ENCODE measurements around the gene GPR146.

Gene GPR146

DNA sequence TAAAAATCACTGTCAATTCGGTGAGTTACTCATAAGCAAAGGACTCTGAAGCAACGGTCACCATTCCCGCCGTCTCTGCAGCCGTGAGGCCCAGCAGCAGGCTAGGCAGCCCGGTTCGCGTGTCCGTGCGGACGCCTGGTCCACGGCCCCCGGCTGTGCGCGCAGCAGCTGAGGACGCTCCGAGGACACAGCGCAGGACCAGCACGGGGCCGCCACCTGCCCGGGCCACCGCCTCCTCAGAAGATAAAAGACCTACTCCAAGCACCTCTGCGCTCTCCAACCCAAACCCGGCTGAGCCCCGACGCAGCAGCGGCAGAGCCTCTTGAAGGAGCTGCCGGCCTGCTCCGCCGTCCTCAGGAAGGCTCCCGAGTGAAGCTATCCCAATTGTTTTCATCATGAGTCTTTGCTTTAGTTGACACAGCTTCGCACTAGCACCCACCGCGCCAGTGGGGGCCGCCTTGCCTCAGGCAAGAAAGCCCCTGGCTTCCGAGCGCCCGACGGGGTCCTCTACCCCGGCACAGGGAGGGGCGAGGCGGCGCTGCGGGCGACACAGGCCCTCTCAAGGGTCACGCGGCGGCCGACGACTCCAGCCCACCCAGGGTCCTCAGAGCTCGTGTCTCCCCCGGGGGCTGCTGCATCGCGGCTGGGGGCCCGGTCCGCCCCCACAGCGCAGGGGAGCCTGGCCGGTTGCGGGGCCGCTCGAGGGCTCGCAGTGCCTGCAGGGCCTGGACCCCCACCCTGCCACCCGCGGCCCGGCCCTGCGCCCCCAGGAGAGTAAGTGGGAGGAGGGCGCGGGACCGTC, 16.9 kb upstream of the GPR146 start:
- no peak for DNase-seq (ENCODE audit: low spot score)
- H2BK12ac ChIP-seq (ENCODE audit: low read length): no peak overlapping the region
- H3K27me3 ChIP-seq (ENCODE audit: control insufficient read depth in 3 of 3, insufficient read depth in 3 of 3, low read depth in 1 of 3, low read length in 3 of 3): no peaks in the 10 kb centered on the region
- H3K4me3 ChIP-seq (ENCODE audit: low read length in 2 of 2): peak overlapping the region; percentile 85 to 89
- H3K4me2 ChIP-seq (ENCODE audit: insufficient read depth, low read length, poor library complexity, severe bottlenecking): peak overlapping the region; percentile 98
- peak overlapping the region; percentile 97 for H2BK15ac ChIP-seq (ENCODE audit: low read length)
- H3K36me3 ChIP-seq (replicated peaks in 1 of 2; ENCODE audit: control insufficient read depth in 2 of 2, insufficient read depth in 2 of 2, low read length in 2 of 2): peaks cover 13 to 47% of the 10 kb centered on the region in 2 donors
- H3K9ac ChIP-seq (ENCODE audit: low read depth, low read length, poor library complexity): peak overlapping the region; percentile 94
- peaks cover 12 to 13% of the 10 kb centered on the region in 2 donors for H3K4me1 ChIP-seq (ENCODE audit: control insufficient read depth in 2 of 2, insufficient read depth in 1 of 2, low read depth in 1 of 2, low read length in 2 of 2)
- H3K79me1 ChIP-seq (ENCODE audit: low read depth, low read length): peaks cover 29% of the 10 kb centered on the region
- H2BK120ac ChIP-seq (ENCODE audit: low read depth, low read length): no peak overlapping the region
- WGBS, 2 donors (ENCODE audit: extremely low coverage in 2 of 2, insufficient read length in 2 of 2, insufficient replicate concordance in 1 of 2): no CpG with 5 or more reads among the region's 69 CpGs
- H4K91ac ChIP-seq (ENCODE audit: low read depth, low read length, poor library complexity): peak overlapping the region; percentile 22
- H3K14ac ChIP-seq (ENCODE audit: low read length): peak overlapping the region; percentile 97
- peak overlapping the region; percentile 22 for H2BK5ac ChIP-seq (ENCODE audit: low read length)
- peak overlapping the region; percentile 39 for H3K27ac ChIP-seq (replicated peaks; ENCODE audit: low read length)
- no peak overlapping the region for H4K8ac ChIP-seq (ENCODE audit: low read depth, low read length)
- H2AK5ac ChIP-seq (ENCODE audit: low read depth, low read length): peak overlapping the region; percentile 100
- H3K23ac ChIP-seq (ENCODE audit: low read depth, low read length, poor library complexity): peak overlapping the region; percentile 60
- H3K4ac ChIP-seq (ENCODE audit: low read length): peak overlapping the region; percentile 66
- H3K9me3 ChIP-seq (replicated peaks in 1 of 2; ENCODE audit: control insufficient read depth in 2 of 2, insufficient read depth in 1 of 2, low read depth in 1 of 2, low read length in 2 of 2): peaks cover 0 to 5% of the 10 kb centered on the region in 2 donors
- H3K18ac ChIP-seq (ENCODE audit: low read length): peak overlapping the region; percentile 98
- H2AFZ ChIP-seq (ENCODE audit: low read length): peak overlapping the region; percentile 72

DNA sequence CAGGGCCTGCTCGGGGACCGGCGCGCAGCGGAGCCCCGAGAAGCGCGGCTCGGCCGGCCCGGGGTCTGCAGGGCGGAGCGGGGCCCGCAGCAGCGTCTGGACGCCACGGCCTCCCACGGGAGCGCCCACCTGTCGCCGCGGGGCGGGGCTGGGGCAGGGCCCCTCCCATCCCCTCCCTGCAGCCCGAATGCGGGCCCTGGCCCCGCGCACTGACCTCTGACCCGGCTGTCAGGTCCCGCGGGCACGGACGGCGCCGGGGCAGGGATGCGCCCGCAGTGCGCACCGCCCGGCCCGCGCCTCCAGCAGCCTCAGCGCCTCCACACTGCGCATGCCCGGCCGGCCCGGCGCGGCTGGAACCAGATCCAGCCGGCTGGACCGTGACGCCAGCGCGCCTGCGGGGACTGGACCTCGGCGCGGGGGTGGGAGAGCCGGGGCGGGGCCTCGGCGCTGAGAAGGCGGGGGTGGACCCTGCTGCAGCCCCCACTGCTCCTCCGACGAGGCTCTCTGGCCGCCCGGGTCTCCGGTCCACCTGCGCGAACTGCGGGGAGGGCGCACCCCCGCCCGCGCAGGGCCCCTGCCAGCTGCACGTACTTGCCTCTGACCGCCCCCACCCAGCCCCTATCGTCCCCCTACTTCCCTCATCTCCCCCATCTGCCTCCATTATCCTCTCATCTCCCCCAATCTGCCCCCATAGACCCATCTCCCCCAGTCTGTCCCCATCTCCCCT, 16.1 kb upstream of the GPR146 start:
- peak overlapping the region; percentile 72 for H2AFZ ChIP-seq (ENCODE audit: low read length)
- peak overlapping the region; percentile 100 for H2AK5ac ChIP-seq (ENCODE audit: low read depth, low read length)
- H2BK12ac ChIP-seq (ENCODE audit: low read length): no peak overlapping the region
- H3K79me1 ChIP-seq (ENCODE audit: low read depth, low read length): peaks cover 24% of the 10 kb centered on the region
- H2BK5ac ChIP-seq (ENCODE audit: low read length): peak overlapping the region; percentile 83
- peak overlapping the region; percentile 98 for H3K18ac ChIP-seq (ENCODE audit: low read length)
- peak overlapping the region; percentile 96 for H4K8ac ChIP-seq (ENCODE audit: low read depth, low read length)
- no peak overlapping the region for H4K91ac ChIP-seq (ENCODE audit: low read depth, low read length, poor library complexity)
- peaks cover 14 to 39% of the 10 kb centered on the region in 2 donors for H3K36me3 ChIP-seq (replicated peaks in 1 of 2; ENCODE audit: control insufficient read depth in 2 of 2, insufficient read depth in 2 of 2, low read length in 2 of 2)
- no peaks in the 10 kb centered on the region for H3K9me3 ChIP-seq (replicated peaks in 1 of 2; ENCODE audit: control insufficient read depth in 2 of 2, insufficient read depth in 1 of 2, low read depth in 1 of 2, low read length in 2 of 2)
- peak overlapping the region; percentile 60 for H3K23ac ChIP-seq (ENCODE audit: low read depth, low read length, poor library complexity)
- H3K27ac ChIP-seq (replicated peaks; ENCODE audit: low read length): peak overlapping the region; percentile 75
- peak overlapping the region; percentile 98 for H3K4me2 ChIP-seq (ENCODE audit: insufficient read depth, low read length, poor library complexity, severe bottlenecking)
- peak overlapping the region; percentile 85 to 89 for H3K4me3 ChIP-seq (ENCODE audit: low read length in 2 of 2)
- peak; percentile 88 for DNase-seq (ENCODE audit: low spot score)
- no CpG with 5 or more reads among the region's 77 CpGs for WGBS, 2 donors (ENCODE audit: extremely low coverage in 2 of 2, insufficient read length in 2 of 2, insufficient replicate concordance in 1 of 2)
- H3K4me1 ChIP-seq (ENCODE audit: control insufficient read depth in 2 of 2, insufficient read depth in 1 of 2, low read depth in 1 of 2, low read length in 2 of 2): peaks cover 12 to 13% of the 10 kb centered on the region in 2 donors
- H3K27me3 ChIP-seq (ENCODE audit: control insufficient read depth in 3 of 3, insufficient read depth in 3 of 3, low read depth in 1 of 3, low read length in 3 of 3): no peaks in the 10 kb centered on the region
- H3K9ac ChIP-seq (ENCODE audit: low read depth, low read length, poor library complexity): peak overlapping the region; percentile 94
- H3K4ac ChIP-seq (ENCODE audit: low read length): no peak overlapping the region
- H2BK15ac ChIP-seq (ENCODE audit: low read length): peak overlapping the region; percentile 97
- no peak overlapping the region for H3K14ac ChIP-seq (ENCODE audit: low read length)
- H2BK120ac ChIP-seq (ENCODE audit: low read depth, low read length): peak overlapping the region; percentile 24

DNA sequence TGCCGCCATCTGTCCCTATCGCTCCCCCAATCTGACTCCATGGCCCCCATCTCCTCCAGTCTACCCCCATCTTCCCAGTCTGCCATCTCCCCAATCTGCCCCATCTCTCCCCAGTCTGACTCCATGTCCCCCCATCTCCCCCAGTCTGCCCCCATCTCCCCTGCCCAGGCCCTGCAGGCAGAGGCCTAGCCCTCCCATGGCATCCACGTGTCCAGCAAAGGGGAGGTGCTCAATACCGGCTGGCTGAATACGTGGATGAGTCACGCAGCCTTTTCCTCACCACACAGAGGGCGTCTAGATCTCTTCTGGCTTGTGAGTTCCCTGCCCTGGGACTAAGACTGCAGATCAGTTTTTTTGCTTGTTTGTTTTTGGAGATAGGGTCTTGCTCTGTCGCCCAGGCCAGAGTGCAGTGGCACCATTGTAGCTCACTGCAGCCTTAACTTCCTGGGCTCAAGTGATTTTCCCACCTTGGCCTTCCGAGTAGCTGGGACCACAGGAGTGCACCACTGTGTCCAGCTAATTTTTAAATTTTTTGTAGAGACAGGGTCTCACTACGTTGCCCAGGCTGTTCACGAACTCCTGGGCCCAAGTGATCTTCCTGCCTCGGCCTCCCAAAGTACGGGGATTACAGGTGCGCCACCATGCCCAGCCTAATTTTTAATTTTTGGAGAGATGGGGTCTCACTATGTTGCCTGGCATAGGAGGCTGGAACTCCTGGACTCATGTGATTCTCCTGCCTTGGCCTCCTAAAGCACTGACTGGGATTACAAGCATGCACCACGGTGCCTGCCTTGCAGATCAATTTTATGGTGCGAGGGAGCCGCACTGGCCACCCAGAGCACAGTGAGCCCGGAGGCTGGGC, 15.3 kb upstream of the GPR146 start:
- H4K8ac ChIP-seq (ENCODE audit: low read depth, low read length): peak overlapping the region; percentile 96
- H3K14ac ChIP-seq (ENCODE audit: low read length): no peak overlapping the region
- H3K18ac ChIP-seq (ENCODE audit: low read length): peak overlapping the region; percentile 97
- peaks cover 12 to 13% of the 10 kb centered on the region in 2 donors for H3K4me1 ChIP-seq (ENCODE audit: control insufficient read depth in 2 of 2, insufficient read depth in 1 of 2, low read depth in 1 of 2, low read length in 2 of 2)
- peak; percentile 49 for DNase-seq (ENCODE audit: low spot score)
- H4K91ac ChIP-seq (ENCODE audit: low read depth, low read length, poor library complexity): no peak overlapping the region
- peaks cover 21% of the 10 kb centered on the region for H3K79me1 ChIP-seq (ENCODE audit: low read depth, low read length)
- peak overlapping the region in 1 of 2 donors; percentile 85 for H3K4me3 ChIP-seq (ENCODE audit: low read length in 2 of 2)
- H2BK120ac ChIP-seq (ENCODE audit: low read depth, low read length): peak overlapping the region; percentile 24
- peak overlapping the region; percentile 85 for H3K23ac ChIP-seq (ENCODE audit: low read depth, low read length, poor library complexity)
- H3K27me3 ChIP-seq (ENCODE audit: control insufficient read depth in 3 of 3, insufficient read depth in 3 of 3, low read depth in 1 of 3, low read length in 3 of 3): no peaks in the 10 kb centered on the region
- peak overlapping the region; percentile 24 for H2BK12ac ChIP-seq (ENCODE audit: low read length)
- H3K4ac ChIP-seq (ENCODE audit: low read length): peak overlapping the region; percentile 17
- peak overlapping the region; percentile 75 for H3K27ac ChIP-seq (replicated peaks; ENCODE audit: low read length)
- peak overlapping the region; percentile 100 for H2AK5ac ChIP-seq (ENCODE audit: low read depth, low read length)
- peak overlapping the region; percentile 89 for H3K9ac ChIP-seq (ENCODE audit: low read depth, low read length, poor library complexity)
- H2BK5ac ChIP-seq (ENCODE audit: low read length): peak overlapping the region; percentile 83
- H3K9me3 ChIP-seq (replicated peaks in 1 of 2; ENCODE audit: control insufficient read depth in 2 of 2, insufficient read depth in 1 of 2, low read depth in 1 of 2, low read length in 2 of 2): no peaks in the 10 kb centered on the region
- peaks cover 17 to 31% of the 10 kb centered on the region in 2 donors for H3K36me3 ChIP-seq (replicated peaks in 1 of 2; ENCODE audit: control insufficient read depth in 2 of 2, insufficient read depth in 2 of 2, low read length in 2 of 2)
- no CpG with 5 or more reads among the region's 18 CpGs for WGBS, 2 donors (ENCODE audit: extremely low coverage in 2 of 2, insufficient read length in 2 of 2, insufficient replicate concordance in 1 of 2)
- H2AFZ ChIP-seq (ENCODE audit: low read length): peak overlapping the region; percentile 57
- H2BK15ac ChIP-seq (ENCODE audit: low read length): peak overlapping the region; percentile 87
- H3K4me2 ChIP-seq (ENCODE audit: insufficient read depth, low read length, poor library complexity, severe bottlenecking): peak overlapping the region; percentile 98
